GM18517 (cell line): ENCODE data around the gene PSORS1C2.
"Not testable (repeated sequence)": the region's sequence is repeated elsewhere in the genome, so short reads cannot be mapped to it uniquely, and the experiment has no call there.

Experiments used
- ATAC-seq: cut with Tn5 transposase; IDR thresholded peaks from one replicate; pipeline ENCODE4 v1.9.1; 2021; ENCODE audit warnings: mild to moderate bottlenecking, moderate library complexity; ENCODE audit not compliant: unreplicated experiment

PSORS1C2 gene

DNA sequence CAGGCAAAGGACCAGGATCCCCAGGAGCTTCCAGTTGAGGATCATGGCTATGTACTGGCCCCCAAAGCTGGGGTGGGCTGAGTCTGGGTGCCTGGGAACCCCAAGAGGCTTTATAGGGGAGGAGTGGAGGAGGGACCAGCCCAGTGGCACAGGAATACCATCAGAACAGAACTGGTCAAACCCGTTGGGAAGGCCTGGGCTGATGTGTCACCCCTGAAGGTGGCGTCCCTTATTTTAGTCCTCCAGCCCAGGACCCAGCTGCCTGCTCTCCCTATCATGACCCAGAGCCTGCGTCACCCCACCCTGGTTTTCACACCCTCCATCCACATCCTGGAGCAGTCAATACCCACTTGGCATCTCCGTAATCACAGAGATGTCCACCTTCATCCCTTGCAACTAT lies at the start of gene PSORS1C2:
Gene PSORS1C2 (minus strand): TSS at position 85 of the 400 bp plus-strand sequence. CDS start 40 bp downstream, at position 45.
- no peak for ATAC-seq

DNA sequence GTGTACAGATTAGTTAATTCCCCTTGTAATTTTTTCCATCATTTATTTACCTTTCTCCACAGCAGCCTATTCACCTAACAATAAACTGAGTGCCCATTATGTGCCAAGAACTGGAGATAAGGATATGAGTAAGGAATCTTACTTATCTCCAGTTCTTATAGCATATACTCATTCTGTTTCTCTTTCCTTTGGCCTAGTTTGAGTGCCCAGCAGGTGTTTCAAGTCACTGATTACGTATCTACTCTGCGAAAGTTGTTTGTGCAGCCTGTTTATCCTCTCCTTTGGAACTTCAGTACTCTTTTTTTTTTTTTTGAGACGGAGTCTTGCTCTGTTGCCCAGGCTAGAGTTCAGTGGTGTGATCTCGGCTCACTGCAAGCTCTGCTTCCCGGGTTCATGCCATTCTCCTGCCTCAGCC lies 48.9 kb upstream of the PSORS1C2 start:
- ATAC-seq: no peak

DNA sequence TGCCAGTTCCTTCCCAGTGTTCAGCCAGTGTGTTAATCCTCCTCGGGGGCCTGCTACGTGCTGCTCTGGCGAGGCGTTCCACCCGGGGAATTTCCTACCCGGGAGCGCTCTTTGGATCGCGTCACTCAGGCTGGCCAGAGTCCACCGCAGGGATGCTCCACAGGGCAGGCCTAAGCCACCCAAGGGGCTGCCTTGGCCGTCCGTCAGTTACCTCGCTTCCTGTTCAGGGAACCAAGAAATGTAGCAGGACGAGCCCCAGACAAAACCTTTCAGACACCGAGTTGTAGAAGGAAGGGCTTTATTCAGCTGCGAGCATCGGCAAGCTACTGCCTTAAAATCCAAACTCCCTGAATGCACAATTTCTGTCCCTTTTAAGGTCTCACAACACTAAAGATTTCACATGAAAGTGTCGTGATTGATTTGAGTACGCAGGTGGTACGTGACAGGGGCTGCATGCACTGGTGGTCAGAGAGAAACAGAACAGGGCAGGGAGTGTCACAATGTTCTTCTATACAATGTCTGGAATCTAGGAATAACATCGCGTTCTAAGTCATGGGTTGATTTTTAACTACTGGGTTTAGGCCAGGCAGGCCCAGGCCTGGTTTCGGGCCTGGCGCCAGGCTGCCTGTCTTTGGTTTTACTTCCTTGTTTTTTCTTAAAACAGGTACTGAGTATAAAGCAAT lies 47.3 kb upstream of the PSORS1C2 start:
- ATAC-seq: no peak

DNA sequence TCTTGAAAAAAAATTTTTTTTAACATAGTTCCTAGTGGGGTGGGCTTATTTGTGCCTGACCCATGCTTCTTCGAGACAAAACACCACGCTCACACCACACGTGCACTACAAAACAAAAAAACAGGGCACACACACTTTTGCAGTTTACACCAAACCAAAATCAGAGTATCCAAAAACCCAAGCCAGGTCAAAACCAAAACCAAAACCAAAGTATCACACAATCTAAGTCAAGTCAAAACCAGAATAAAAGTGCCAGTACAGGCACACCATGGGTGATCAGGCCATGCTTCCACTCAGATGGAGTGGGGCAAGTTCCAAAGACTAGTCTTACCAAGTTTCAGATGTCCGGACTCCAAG lies 46.8 kb upstream of the PSORS1C2 start:
- ATAC-seq: not testable (repeated sequence)

DNA sequence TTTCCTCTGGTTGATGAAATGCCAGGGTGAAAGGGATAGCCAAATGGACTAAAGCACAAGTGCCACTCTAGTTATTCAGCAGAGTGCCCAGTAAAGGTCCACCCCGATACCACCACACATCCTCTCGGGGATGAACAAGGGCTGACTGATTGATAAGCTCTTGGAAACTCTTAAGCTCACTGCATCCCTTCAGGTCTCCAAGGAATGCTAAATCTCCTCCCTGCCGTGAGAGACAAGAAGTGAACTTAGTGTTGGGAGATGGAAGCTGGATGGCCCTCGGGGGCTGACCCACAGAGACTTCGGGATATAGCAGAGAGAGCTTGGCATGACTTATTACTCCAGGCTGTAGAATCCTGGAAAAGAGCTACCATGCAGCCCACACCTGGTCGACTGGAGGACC lies 45.0 kb upstream of the PSORS1C2 start:
- ATAC-seq: not testable (repeated sequence)

DNA sequence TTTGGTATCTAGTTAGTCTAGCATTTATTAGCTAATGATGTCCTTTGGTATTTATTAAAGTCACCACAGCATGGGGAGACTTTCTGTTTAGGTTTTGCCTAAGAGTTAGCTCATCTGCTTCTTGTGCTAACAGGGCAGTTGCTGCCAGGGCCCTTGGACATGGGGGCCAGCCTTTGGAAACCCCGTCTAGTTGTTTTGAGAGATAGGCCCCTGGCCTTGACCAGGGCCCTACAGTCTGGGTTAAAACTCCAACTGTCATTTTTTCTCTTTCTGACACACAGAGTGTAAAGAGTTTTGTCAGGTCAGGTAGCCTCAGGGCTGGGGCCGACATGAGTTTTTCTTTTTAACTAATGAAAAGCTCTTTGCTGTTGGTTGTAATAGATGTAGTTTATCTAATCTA lies 44.4 kb upstream of the PSORS1C2 start:
- ATAC-seq: not testable (repeated sequence)

DNA sequence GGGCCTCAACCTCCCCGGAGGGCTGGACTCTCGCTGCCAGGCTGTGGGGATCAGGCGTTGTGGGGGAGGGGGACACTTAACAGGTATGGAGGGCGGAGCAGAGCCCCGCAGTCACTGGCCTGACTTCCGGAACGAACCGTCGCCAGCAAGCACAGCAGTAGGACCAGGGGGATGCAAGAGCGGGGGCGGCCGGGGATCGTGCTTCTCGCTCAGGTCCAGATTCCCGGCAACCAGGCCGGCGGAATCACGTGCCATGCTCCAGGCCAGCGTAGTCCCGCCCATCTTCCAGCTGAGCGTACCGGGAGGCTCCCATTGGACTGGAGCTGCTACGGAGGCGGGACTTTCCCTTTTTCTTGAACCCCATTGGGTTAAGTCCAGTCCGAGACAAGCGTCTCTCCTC lies 41.6 kb upstream of the PSORS1C2 start:
- no peak for ATAC-seq

DNA sequence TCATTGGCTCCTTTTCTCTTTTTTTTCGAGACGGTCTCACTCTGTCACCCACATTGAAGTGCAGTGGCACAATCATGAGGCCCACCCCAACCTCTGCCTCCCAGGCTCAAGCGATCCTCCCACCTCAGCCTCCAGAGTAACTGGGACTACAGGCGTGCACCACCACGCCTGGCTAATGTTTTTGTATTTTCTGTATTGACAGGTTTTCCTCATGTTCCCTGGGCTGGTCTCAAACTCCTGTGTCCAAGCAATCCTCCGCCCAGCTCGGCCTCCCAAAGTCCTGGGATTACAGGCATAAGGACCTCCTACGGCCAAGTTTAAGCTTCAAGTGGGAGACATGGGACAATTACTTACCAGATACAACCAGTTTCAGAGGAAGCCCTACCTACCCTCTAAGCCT lies 41.0 kb upstream of the PSORS1C2 start:
- no peak for ATAC-seq

DNA sequence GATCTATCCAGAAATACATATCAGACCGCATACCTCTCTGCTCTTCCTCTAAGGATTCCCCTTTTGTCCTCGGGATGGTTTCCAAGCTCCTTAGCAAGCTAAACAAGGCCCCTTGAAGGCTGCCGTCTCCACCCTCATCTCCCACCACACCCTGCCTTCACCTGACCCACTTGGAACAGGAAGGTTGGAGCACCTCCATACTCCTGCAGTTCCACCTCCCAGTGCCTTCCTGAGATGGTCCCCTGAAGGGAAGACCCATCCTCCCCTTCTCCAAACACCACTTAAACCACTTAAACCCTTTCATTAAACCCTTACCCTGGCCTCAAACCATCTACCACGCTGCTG lies 40.1 kb upstream of the PSORS1C2 start:
- ATAC-seq: no peak

DNA sequence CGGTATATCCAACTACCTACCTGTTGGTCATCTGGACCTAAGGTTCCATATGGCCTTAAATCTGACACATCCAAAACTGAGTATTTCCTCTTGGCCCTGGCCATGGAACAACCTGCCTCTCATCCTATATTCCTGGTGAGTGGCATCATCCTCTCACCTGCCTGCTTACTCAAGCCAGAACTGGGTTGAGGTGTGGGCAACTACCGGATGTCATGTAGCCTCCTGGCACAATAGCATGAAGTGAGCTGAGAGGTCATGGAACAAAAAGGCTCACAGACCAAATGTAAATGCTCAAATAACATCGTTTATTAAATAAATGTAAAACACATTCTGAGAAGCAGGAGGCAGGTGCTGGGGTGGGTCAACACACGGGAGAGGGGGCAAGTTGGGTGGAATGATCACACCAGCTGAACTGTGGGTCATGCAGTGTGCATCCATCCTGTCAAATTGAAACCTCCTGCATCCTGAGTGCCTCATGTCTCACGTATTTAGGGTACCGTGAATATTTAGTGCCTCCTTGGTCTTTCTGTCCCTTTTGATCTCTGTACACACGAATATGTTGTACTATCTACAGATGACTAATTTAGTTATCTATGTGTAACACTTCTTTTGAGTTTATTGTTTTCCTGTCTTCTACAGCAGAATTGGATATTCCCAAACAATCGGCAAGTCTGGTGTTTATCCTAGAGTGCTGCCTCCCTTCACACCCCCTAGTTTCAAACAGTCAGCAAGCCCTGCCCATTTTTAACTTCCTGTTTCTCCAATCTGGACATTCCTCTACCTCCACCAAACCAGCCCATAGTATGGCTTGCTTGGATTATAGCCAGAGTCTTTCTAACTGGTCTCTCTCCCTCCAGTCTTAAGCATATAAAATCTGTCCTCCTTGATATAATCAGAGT lies 39.5 kb upstream of the PSORS1C2 start:
- ATAC-seq: no peak

DNA sequence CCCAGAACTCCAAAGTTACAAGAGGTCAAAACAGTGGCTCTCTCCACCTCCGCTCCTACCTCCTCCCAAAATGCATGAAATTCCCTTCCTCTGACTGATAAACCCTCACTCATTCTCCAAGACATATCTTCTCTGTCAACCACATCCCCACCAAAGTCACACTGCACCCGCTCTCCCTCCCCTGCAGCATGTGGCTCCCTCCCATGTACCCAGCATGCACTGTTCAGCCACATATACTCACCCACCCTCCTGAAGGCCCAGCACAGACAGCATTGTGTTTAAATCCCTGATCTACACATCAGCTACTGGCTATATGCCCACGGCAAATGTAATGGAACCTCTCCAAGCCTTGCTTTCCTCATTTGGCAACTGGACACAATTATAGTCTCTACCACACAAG lies 37.1 kb upstream of the PSORS1C2 start:
- ATAC-seq: no peak

DNA sequence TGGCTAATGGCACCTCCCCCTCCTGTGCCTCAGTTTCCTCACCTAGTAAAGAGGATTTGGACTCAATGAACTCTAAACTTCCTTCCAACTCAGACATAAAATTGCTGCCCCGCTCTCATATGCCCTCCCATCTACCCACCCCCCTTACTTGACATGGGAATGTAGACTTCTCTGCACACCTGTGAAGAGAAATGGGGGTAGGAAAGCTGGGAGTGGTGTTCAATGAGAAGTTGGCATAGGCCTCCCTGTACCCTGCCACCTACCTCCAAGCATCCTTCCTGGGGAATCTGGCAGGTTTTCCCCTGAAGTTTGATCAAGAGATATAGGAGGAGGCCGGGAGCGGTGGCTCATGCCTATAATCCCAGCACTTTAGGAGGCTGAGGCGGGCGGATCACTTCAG lies 35.5 kb upstream of the PSORS1C2 start:
- no peak for ATAC-seq

DNA sequence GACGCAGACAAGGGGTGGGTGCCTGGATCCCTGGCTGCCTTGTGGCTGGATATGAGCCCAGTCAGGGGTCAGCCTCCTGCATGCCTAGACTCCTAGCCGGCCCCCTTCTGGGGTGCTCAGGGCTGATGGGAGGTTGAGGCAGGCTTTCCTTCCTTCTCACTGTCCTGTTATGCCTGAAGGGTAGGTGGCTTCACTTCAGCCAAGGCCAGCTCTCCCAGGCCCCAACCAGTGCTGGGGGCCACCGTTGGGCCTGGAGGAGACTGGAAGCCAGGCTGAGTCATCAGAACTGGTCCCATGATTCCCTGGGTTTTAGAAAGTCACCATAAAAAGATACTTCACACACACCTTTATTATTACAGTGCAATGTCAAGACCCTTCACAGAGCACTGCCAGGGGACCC lies 34.5 kb upstream of the PSORS1C2 start:
- ATAC-seq: no peak

DNA sequence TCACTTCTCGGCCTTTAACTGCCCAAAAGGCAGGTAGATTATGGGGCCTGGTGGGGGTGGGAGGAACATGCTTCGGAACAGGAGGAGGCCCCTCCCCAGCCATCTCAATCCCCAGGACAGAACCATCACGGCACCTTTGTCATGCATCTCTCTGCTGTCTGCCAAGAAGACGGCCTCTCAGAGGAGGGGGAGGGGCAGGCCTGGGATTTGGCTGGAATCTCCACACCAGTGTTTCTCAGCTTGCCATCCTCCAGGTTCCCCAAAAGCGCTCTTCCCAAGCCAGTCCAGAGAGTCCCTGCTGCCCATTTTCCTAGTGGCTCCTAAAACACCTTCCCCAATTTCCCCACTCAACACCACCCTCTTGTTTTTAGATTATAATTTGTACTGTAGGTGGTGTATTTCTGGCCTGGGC lies 34.1 kb upstream of the PSORS1C2 start:
- ATAC-seq: no peak

DNA sequence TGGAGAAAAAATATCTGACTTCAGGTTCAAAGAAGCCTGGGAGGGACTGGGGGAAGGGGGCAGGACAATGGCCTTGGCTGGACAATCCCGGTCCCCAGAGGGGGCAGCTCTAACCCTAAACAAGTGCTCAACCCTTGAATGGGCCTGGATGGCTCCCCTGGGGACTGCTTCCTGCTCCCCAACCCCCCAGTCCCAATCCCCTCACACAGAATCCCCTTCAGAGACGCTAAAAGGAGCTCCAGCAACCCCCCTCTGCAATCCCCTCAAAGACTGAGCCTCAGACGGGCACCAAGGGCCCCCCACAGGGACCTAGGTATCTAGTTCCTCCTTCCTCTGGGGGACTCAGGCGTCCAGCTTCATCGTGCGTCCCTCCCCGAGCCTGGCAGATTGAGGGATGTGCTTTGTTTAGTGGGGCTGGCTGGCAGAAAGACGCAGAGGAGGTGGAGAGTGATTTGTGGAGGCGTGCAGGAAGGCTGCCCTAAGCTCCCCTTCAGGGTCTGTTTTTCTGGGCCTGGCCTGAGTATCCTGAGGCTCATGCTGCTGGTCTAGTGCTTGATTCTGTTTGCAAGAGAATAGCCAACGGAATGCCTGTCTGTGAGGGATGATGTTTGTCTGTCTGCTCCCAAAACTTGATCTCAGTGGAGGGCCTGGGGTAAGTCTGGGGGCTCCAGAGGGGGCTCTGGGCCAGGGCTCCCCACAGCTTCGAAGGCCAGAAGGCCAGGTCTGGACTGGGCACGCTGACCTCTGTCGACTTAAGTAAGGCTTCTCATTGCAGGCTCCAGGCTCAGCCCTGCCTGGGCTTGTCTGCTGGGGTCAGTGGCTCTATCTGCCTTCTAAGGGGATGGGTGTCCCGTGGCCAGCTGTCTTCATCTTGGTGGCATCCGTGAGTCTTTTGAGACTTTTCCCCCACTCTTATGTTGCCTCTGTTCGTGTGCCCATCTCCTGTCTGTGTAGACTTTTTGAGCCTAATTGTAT lies 33.4 kb upstream of the PSORS1C2 start:
- no peak for ATAC-seq

DNA sequence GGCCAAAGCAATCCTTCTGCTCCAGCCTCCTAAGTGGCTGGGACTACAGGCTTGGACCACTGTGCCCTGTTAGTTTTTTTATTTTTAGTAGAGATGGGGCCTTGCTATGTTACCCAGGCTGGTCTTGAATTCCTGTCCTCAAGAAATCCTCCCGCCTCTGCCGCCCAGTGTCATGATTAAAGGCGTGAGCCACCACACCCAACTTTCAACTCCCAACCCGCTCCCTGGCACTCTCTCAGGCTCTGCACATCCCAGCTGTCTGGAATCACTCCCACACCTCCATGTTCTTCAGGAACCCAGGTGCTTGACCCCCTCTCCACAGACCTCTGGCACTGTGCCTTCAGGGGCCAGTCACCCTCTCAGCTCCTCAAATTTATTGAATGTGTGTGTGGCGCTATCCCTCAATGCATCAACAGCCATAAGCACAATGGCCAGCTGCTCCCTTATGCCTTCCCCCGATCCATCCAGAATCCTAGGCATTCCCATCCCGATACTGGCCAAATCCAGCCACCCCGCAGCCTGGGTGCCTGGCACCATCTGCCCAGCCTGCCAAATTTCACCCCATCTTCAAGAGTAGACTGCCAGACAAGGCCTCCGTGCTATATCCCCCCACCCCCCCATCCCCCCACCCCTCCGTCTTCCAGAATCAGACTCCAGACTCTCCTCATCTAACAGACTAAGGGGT lies 32.3 kb upstream of the PSORS1C2 start:
- no peak for ATAC-seq

DNA sequence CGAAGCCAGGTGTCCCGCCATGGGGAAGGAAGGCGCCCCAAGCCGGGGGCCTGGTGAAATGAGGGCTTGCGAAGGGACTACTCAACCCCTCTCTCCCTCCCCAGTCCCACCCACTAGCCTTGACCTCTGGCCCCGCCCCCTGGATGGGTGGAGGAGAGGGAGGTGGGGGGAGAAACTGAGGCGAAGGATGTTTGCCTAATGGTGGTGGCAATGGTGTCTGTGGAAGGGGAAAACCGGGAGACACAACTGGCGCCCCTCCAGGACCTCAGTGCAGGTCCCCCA lies 31.7 kb upstream of the PSORS1C2 start, which contains the start of gene POU5F1:
Gene POU5F1 (minus strand): TSS at position 83 of the 282 bp plus-strand sequence. CDS start 62 bp downstream, at position 21.
- no peak for ATAC-seq

DNA sequence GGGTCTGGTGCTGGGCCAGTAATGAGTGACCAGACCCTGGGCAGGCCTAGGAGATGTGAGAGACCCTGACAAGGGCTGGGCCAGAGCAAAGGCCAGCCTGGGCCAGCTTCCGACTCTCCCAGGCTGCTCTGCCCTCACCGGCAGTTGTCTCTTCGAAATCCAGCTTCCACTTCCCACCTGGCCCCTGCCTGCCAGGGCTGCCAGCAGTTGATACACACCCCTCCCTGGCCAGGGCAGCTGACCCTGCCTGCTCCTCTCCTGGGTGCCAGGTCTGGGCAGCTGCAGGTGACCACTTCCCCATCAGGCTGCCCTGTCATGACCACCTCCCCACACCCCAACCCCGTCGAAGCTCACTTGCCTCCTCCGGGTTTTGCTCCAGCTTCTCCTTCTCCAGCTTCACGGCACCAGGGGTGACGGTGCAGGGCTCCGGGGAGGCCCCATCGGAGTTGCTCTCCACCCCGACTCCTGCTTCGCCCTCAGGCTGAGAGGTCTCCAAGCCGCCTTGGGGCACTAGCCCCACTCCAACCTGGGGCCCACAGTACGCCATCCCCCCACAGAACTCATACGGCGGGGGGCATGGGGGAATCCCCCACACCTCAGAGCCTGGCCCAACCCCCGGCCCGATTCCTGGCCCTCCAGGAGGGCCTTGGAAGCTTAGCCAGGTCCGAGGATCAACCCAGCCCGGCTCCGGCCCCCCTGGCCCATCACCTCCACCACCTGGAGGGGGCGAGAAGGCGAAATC lies 31.2 kb upstream of the PSORS1C2 start:
- not testable (repeated sequence) for ATAC-seq

DNA sequence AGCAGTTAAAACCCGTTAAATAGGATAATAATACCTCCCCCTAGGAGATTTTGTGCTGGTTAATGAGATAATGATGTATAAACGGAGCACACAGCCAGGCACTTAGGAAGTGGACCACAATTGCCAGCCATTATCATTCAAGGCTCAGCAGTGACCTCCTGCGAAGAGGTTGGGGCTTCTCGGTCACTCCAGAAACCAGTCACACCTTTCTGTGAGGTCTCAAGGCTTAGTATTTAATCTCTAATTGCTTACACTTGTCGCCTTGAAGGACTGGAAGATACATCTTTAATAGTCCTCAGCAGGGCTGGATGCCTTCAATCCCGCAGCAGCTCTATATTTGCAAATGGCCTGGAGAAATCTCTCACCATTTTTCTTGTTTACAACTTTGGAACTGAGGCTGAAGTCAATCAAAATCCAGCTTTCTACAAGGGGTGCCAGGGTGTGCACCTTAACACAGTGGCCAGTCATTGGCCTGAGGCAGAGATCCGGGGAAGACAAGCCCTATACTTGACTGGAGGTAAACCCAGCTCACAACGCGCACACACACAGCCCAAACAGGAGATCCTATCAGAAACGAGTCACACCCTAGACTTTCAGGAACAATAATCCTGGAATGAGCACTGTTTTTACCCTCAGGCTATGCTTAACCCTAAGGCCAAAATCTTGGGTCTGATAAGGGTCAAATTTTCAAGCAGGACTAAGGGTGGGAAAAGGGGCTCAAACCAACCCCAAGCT lies 30.4 kb upstream of the PSORS1C2 start:
- ATAC-seq: no peak
